Activated naive CD8-positive, alpha-beta T cell treated with anti-CD3 and anti-CD28 coated beads, Interleukin-2, amount 50 U/mL, for 24 hours (primary cell): ENCODE results near the gene UBE2E2.

Source experiments
- ATAC-seq: fragments of 150-1000 bp; cut with Tn5 transposase; one replicate; pipeline ENCODE4 v1.10.0; 2021
- DNase-seq: peaks from one replicate; pipeline ENCODE4 v3.0.0; 2021
- H3K27ac Mint-ChIP-seq: one replicate; pipeline ENCODE4 v1.8.0; 2021; ENCODE audit warnings: mild to moderate bottlenecking, mixed read lengths
- H3K27me3 Mint-ChIP-seq: one replicate; pipeline ENCODE4 v1.8.0; 2021; ENCODE audit warnings: mixed read lengths
- H3K36me3 Mint-ChIP-seq: one replicate; pipeline ENCODE4 v1.8.0; 2021; ENCODE audit warnings: low read depth, mixed read lengths
- H3K4me1 Mint-ChIP-seq: one replicate; pipeline ENCODE4 v1.8.0; 2021; ENCODE audit warnings: mixed read lengths
- H3K4me3 Mint-ChIP-seq: one replicate; pipeline ENCODE4 v1.8.0; 2021; ENCODE audit warnings: mild to moderate bottlenecking, moderate library complexity, mixed read lengths
- H3K9me3 Mint-ChIP-seq: one replicate; pipeline ENCODE4 v1.8.0; 2021; ENCODE audit warnings: mixed read lengths

The UBE2E2 gene

GRCh38 chr3:23580096-23580713, 377.1 kb downstream of the UBE2E2 start:
- Mint-ChIP-seq H3K27me3 (no peaks in the 10 kb centered on the region), H3K27ac (no peak overlapping the region), H3K4me3 (no peak overlapping the region), H3K9me3 (peaks cover 6% of the 10 kb centered on the region), H3K4me1 (no peaks in the 10 kb centered on the region), H3K36me3 (no peaks in the 10 kb centered on the region)
- DNase-seq (no peak), ATAC-seq (no peak)

GRCh38 chr3:23583980-23584740, 381.0 kb downstream of the UBE2E2 start:
- Mint-ChIP-seq H3K9me3 (peaks cover 6% of the 10 kb centered on the region), H3K4me3 (no peak overlapping the region), H3K27ac (no peak overlapping the region), H3K36me3 (no peaks in the 10 kb centered on the region), H3K4me1 (no peaks in the 10 kb centered on the region), H3K27me3 (no peaks in the 10 kb centered on the region)
- no peak for DNase-seq
- no peak for ATAC-seq

GRCh38 chr3:23587513-23587912, 384.4 kb downstream of the UBE2E2 start:
- Mint-ChIP-seq H3K27ac (no peak overlapping the region), H3K4me1 (peaks cover 2% of the 10 kb centered on the region), H3K9me3 (peaks cover 5% of the 10 kb centered on the region), H3K4me3 (no peak overlapping the region), H3K27me3 (no peaks in the 10 kb centered on the region), H3K36me3 (peaks cover 1% of the 10 kb centered on the region)
- DNase-seq (no peak), ATAC-seq (no peak)

GRCh38 chr3:23588547-23588946, 385.4 kb downstream of the UBE2E2 start:
- Mint-ChIP-seq H3K4me1 (peaks cover 2% of the 10 kb centered on the region), H3K4me3 (no peak overlapping the region), H3K9me3 (no peaks in the 10 kb centered on the region), H3K27ac (no peak overlapping the region), H3K27me3 (no peaks in the 10 kb centered on the region), H3K36me3 (peaks cover 2% of the 10 kb centered on the region)
- DNase-seq (no peak), ATAC-seq (no peak)

- no peak overlapping the region for H3K4me3 Mint-ChIP-seq
- H3K36me3 Mint-ChIP-seq: peaks cover 2% of the 10 kb centered on the region
- DNase-seq (no peak), ATAC-seq (no peak)
- peaks cover 2% of the 10 kb centered on the region for H3K4me1 Mint-ChIP-seq
- H3K27ac Mint-ChIP-seq: no peak overlapping the region
- no peaks in the 10 kb centered on the region for H3K9me3 Mint-ChIP-seq
- H3K27me3 Mint-ChIP-seq: no peaks in the 10 kb centered on the region
These were observed 386.5 kb downstream of the UBE2E2 start for GRCh38 chr3:23589602-23590001.

- no peak for ATAC-seq
- H3K9me3 Mint-ChIP-seq: no peaks in the 10 kb centered on the region
- no peak overlapping the region for H3K27ac Mint-ChIP-seq
These were observed 387.5 kb downstream of the UBE2E2 start for GRCh38 chr3:23590424-23591273.

GRCh38 chr3:23591374-23591773, 388.2 kb downstream of the UBE2E2 start:
- DNase-seq (no peak), ATAC-seq (no peak)
- no peak overlapping the region for H3K27ac Mint-ChIP-seq
- peaks cover 3% of the 10 kb centered on the region for H3K9me3 Mint-ChIP-seq
- H3K27me3 Mint-ChIP-seq: no peaks in the 10 kb centered on the region
- no peak overlapping the region for H3K4me3 Mint-ChIP-seq
- H3K36me3 Mint-ChIP-seq: peaks cover 5% of the 10 kb centered on the region
- H3K4me1 Mint-ChIP-seq: peaks cover 2% of the 10 kb centered on the region

More at GRCh38 chr3:23590424-23591273, 387.5 kb downstream of the UBE2E2 start:
- H3K4me1 Mint-ChIP-seq: peaks cover 2% of the 10 kb centered on the region
- H3K36me3 Mint-ChIP-seq: peaks cover 2% of the 10 kb centered on the region
- DNase-seq: no peak
- H3K4me3 Mint-ChIP-seq: no peak overlapping the region
- no peaks in the 10 kb centered on the region for H3K27me3 Mint-ChIP-seq

- Mint-ChIP-seq H3K4me1 (peaks cover 2% of the 10 kb centered on the region), H3K36me3 (peaks cover 8% of the 10 kb centered on the region), H3K9me3 (peaks cover 4% of the 10 kb centered on the region), H3K27me3 (no peaks in the 10 kb centered on the region), H3K4me3 (no peak overlapping the region), H3K27ac (no peak overlapping the region)
- no peak for DNase-seq
- ATAC-seq: no peak
These were observed 390.1 kb downstream of the UBE2E2 start for GRCh38 chr3:23592961-23593931.

GRCh38 chr3:23594066-23594465, 390.9 kb downstream of the UBE2E2 start:
- H3K9me3 Mint-ChIP-seq: peaks cover 4% of the 10 kb centered on the region
- H3K27me3 Mint-ChIP-seq: no peaks in the 10 kb centered on the region
- DNase-seq (no peak), ATAC-seq (no peak)
- peaks cover 8% of the 10 kb centered on the region for H3K36me3 Mint-ChIP-seq
- no peak overlapping the region for H3K4me3 Mint-ChIP-seq
- H3K27ac Mint-ChIP-seq: no peak overlapping the region
- H3K4me1 Mint-ChIP-seq: peaks cover 2% of the 10 kb centered on the region

- Mint-ChIP-seq H3K9me3 (peaks cover 4% of the 10 kb centered on the region), H3K27me3 (no peaks in the 10 kb centered on the region), H3K4me1 (peaks cover 2% of the 10 kb centered on the region), H3K27ac (no peak overlapping the region), H3K36me3 (peaks cover 8% of the 10 kb centered on the region), H3K4me3 (no peak overlapping the region)
- ATAC-seq (no peak), DNase-seq (no peak)
These were observed 392.0 kb downstream of the UBE2E2 start for GRCh38 chr3:23594894-23595670.

- ATAC-seq (no peak), DNase-seq (no peak)
- Mint-ChIP-seq H3K4me1 (peaks cover under 1% of the 10 kb centered on the region), H3K27me3 (no peaks in the 10 kb centered on the region), H3K36me3 (peaks cover 8% of the 10 kb centered on the region), H3K9me3 (peaks cover 4% of the 10 kb centered on the region), H3K4me3 (no peak overlapping the region), H3K27ac (no peak overlapping the region)
These were observed 392.7 kb downstream of the UBE2E2 start for GRCh38 chr3:23595851-23596250.

- H3K4me3 Mint-ChIP-seq: no peak overlapping the region
- peaks cover 4% of the 10 kb centered on the region for H3K9me3 Mint-ChIP-seq
- ATAC-seq (no peak), DNase-seq (no peak)
- no peaks in the 10 kb centered on the region for H3K27me3 Mint-ChIP-seq
- H3K4me1 Mint-ChIP-seq: no peaks in the 10 kb centered on the region
- H3K27ac Mint-ChIP-seq: no peak overlapping the region
- H3K36me3 Mint-ChIP-seq: peaks cover 5% of the 10 kb centered on the region
These were observed 397.2 kb downstream of the UBE2E2 start for GRCh38 chr3:23600167-23600871.
